ENCODE measurements around the gene SCN1B. TPM values are rescaled to one million over a fixed set of nuclear protein-coding genes. Genes with fewer than 3 reads are reported as not detected.

The SCN1B gene
- total RNA-seq, 1 donor from 2014 or later: 4.5 TPM

Other genes with a start within 250 kb of the SCN1B start
- gene ZNF30, start 103.6 kb upstream of the SCN1B start, total RNA-seq: 2.5 TPM
- 2.9 TPM for gene ZNF792, start 66.2 kb upstream of the SCN1B start, total RNA-seq
- gene GRAMD1A, start 30.1 kb upstream of the SCN1B start, total RNA-seq: 17.8 TPM
- 564 TPM for gene HPN, start 11.3 kb downstream of the SCN1B start, total RNA-seq
- 1.4 TPM for gene FXYD3, start 85.4 kb downstream of the SCN1B start, total RNA-seq
- 1.9 TPM for gene LGI4, start 104.6 kb downstream of the SCN1B start, total RNA-seq
- 280 TPM for gene FXYD1, start 108.4 kb downstream of the SCN1B start, total RNA-seq
- gene FXYD7, start 112.8 kb downstream of the SCN1B start, total RNA-seq: 0.60 TPM
- 7.6 TPM for gene FXYD5, start 124.3 kb downstream of the SCN1B start, total RNA-seq
- not detected for gene FAM187B, start 198.3 kb downstream of the SCN1B start, total RNA-seq
- gene LSR, start 218.5 kb downstream of the SCN1B start, total RNA-seq: 103 TPM
- gene USF2, start 238.5 kb downstream of the SCN1B start, total RNA-seq: 91.7 TPM